VCaP (cell line): ENCODE results near the gene CENPO.

Experiments used
- H3K27ac ChIP-seq: fragments of 450-650 bp; 2 replicates; pipeline ENCODE4 v1.5.1; 2017
- TF ChIP-seq, protein P1 (sequence below): fragments of 450-650 bp; conservative IDR thresholded peaks from 2 replicates; pipeline ENCODE4 v1.5.1; 2017; ENCODE audit warnings: mild to moderate bottlenecking, moderate library complexity

The CENPO gene

DNA sequence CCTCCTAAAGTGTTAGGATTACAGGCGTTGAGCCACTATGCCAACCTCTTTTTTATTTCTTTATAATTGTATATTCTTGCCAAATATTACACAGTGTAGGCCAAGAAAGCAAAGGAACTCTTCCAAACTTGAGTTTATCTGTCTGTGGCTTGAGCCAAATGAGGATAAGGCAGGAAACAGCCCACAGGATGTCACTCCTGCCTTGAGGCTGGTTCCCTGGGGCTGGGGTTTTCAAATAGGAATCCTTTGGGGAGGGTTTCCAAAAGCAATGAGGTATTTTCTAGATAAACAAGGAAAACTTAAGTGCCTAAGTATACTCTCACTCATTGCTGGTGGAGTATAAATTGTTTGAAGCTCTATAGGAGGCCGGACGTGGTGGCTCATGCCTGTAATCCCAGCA, 70.4 kb downstream of the CENPO start:
- H3K27ac ChIP-seq: no peak overlapping the region
- TF ChIP-seq, protein P1, sequence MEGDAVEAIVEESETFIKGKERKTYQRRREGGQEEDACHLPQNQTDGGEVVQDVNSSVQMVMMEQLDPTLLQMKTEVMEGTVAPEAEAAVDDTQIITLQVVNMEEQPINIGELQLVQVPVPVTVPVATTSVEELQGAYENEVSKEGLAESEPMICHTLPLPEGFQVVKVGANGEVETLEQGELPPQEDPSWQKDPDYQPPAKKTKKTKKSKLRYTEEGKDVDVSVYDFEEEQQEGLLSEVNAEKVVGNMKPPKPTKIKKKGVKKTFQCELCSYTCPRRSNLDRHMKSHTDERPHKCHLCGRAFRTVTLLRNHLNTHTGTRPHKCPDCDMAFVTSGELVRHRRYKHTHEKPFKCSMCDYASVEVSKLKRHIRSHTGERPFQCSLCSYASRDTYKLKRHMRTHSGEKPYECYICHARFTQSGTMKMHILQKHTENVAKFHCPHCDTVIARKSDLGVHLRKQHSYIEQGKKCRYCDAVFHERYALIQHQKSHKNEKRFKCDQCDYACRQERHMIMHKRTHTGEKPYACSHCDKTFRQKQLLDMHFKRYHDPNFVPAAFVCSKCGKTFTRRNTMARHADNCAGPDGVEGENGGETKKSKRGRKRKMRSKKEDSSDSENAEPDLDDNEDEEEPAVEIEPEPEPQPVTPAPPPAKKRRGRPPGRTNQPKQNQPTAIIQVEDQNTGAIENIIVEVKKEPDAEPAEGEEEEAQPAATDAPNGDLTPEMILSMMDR: no peak

DNA sequence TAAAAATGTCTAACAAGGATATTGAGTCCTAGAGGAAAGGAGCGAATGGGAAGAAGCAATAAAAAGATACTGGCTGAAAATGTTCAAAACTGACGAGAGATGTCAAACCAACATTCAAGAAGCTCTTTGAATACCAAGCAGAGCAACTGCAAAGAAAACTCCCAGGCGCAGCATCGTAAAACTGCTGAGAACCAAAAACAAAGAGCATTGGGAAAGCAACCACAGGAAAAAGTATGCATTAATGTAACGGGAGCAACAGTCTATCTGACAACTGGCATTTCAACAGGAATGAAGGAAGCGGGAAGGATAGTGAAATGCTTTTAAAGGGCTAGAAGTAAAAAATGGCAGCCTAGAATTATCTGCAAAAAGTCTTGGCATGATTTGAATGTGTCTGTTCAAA, 73.7 kb downstream of the CENPO start:
- TF ChIP-seq, protein P1: no peak
- H3K27ac ChIP-seq: no peak overlapping the region

- TF ChIP-seq, protein P1: no peak
- H3K27ac ChIP-seq: no peak overlapping the region
Measured at GRCh38 chr2:24870440-24870839, 77.2 kb downstream of the CENPO start.

DNA sequence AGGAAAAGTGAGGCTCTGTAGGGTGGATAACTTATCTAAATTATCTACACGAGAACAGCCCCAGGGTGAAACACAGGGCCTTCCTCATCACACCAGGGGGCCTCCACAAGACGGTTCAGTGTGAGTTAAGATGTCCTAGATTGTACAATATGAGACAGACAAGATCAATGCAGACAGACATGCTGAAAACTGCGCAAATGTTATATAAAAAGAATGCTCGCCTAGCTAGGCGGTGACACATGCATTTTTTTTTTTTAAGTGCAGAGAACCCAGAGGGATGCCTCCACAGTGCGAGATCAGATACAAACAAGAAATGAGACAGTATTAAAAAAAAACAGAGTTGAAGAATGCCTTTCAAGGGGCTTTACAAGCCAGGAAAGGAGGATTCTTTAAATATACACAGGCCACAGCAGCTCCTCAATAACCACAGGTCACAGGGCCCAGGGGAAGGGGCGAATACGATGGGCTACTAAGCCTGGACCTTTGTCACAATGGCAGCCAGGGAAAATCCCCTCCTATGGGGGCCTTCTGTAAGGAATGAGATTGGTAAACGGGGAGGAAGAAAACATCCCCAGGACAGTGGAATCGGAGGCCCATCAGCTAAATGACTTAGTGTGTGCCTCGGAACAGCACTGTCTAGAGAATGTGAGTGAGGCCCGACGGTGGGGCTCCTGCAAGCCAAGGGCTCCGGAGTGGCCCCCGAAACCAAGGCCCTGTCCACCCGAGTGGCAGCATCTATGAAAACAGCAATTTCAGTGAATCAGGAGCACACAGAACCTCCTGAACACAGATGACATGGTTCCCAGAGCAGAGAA, 77.9 kb downstream of the CENPO start:
- TF ChIP-seq, protein P1: no peak

GRCh38 chr2:24871852-24872333, 78.7 kb downstream of the CENPO start:
- H3K27ac ChIP-seq: no peak overlapping the region
- TF ChIP-seq, protein P1: no peak

More for the DNA sequence above, 77.9 kb downstream of the CENPO start:
- no peak overlapping the region for H3K27ac ChIP-seq
